VCaP (cell line): ENCODE measurements around the gene EFCAB12.

ENCODE experiments used
- H3K27ac ChIP-seq: fragments of 450-650 bp; 2 replicates; pipeline ENCODE4 v1.5.1; 2017
- CTCF ChIP-seq: fragments of 450-650 bp; conservative IDR thresholded peaks from 2 replicates; pipeline ENCODE4 v1.5.1; 2017; ENCODE audit warnings: mild to moderate bottlenecking, moderate library complexity

EFCAB12 gene

GRCh38 chr3:129412542-129413198, 15.8 kb downstream of the EFCAB12 start:
- no peak overlapping the region for H3K27ac ChIP-seq
- TF ChIP-seq CTCF = no peak

- no peak for TF ChIP-seq CTCF
- no peak overlapping the region for H3K27ac ChIP-seq
These were observed 17.5 kb downstream of the EFCAB12 start for GRCh38 chr3:129410971-129411370.

GRCh38 chr3:129409541-129409940, 18.9 kb downstream of the EFCAB12 start:
- no peak overlapping the region for H3K27ac ChIP-seq
- TF ChIP-seq CTCF = no peak

GRCh38 chr3:129404610-129405009, 23.8 kb downstream of the EFCAB12 start:
- no peak overlapping the region for H3K27ac ChIP-seq
- no peak for TF ChIP-seq CTCF

GRCh38 chr3:129404130-129404529, 24.3 kb downstream of the EFCAB12 start:
- TF ChIP-seq CTCF = no peak
- no peak overlapping the region for H3K27ac ChIP-seq

GRCh38 chr3:129403450-129403849, 25.0 kb downstream of the EFCAB12 start:
- no peak overlapping the region for H3K27ac ChIP-seq
- TF ChIP-seq CTCF = no peak

- H3K27ac ChIP-seq = no peak overlapping the region
- TF ChIP-seq CTCF = no peak
These were observed 25.8 kb downstream of the EFCAB12 start for GRCh38 chr3:129402616-129403015.
